Measurements from ENCODE around the gene CCNA2.

Gene CCNA2

DNA sequence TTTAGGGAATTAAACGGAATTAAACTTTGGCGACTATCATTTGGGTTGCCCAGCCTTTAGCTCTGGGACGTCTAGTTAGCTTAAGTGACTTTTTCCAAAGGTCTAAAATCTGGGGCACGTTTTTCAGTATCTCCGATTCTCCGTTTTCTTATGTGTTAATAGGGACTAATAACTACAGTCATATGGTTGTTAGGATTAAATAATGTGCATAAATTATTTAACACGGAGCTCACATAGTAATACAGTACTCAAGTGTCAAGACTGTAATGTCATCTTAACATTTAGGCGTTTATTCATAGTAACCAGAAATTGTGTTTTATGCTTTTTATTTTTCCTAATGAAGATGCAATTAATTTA is 466 bp upstream of the CCNA2 start:
- TF ChIP-seq EGR1 (IDR thresholded peaks at IDR 0.05) (no peak), RAD21 (IDR thresholded peaks at IDR 0.05; ENCODE audit: low read depth) (no peak), TCF12 (IDR thresholded peaks at IDR 0.05; ENCODE audit: low read depth) (no peak), CREB1 (IDR thresholded peaks at IDR 0.05; ENCODE audit: low read depth) (no peak), YY1 (IDR thresholded peaks at IDR 0.05; ENCODE audit: low read depth) (no peak), EP300 (IDR thresholded peaks at IDR 0.05; ENCODE audit: borderline replicate concordance) (no peak), ZBTB7A (IDR thresholded peaks at IDR 0.05; ENCODE audit: low read depth) (no peak), FOXM1 (IDR thresholded peaks at IDR 0.05; ENCODE audit: borderline replicate concordance, low read depth) (no peak), CEBPB (IDR thresholded peaks at IDR 0.05) (no peak), TEAD4 (IDR thresholded peaks at IDR 0.05) (no peak), TAF1 (IDR thresholded peaks at IDR 0.05; ENCODE audit: low read depth) (no peak), NFIC (IDR thresholded peaks at IDR 0.05) (no peak)
- TF ChIP-seq, protein P1, sequence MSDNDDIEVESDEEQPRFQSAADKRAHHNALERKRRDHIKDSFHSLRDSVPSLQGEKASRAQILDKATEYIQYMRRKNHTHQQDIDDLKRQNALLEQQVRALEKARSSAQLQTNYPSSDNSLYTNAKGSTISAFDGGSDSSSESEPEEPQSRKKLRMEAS (IDR thresholded peaks at IDR 0.05): no peak
- TF ChIP-seq, protein P2, sequence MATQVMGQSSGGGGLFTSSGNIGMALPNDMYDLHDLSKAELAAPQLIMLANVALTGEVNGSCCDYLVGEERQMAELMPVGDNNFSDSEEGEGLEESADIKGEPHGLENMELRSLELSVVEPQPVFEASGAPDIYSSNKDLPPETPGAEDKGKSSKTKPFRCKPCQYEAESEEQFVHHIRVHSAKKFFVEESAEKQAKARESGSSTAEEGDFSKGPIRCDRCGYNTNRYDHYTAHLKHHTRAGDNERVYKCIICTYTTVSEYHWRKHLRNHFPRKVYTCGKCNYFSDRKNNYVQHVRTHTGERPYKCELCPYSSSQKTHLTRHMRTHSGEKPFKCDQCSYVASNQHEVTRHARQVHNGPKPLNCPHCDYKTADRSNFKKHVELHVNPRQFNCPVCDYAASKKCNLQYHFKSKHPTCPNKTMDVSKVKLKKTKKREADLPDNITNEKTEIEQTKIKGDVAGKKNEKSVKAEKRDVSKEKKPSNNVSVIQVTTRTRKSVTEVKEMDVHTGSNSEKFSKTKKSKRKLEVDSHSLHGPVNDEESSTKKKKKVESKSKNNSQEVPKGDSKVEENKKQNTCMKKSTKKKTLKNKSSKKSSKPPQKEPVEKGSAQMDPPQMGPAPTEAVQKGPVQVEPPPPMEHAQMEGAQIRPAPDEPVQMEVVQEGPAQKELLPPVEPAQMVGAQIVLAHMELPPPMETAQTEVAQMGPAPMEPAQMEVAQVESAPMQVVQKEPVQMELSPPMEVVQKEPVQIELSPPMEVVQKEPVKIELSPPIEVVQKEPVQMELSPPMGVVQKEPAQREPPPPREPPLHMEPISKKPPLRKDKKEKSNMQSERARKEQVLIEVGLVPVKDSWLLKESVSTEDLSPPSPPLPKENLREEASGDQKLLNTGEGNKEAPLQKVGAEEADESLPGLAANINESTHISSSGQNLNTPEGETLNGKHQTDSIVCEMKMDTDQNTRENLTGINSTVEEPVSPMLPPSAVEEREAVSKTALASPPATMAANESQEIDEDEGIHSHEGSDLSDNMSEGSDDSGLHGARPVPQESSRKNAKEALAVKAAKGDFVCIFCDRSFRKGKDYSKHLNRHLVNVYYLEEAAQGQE (IDR thresholded peaks at IDR 0.05; ENCODE audit: low read depth): no peak
- TF ChIP-seq, protein P3, sequence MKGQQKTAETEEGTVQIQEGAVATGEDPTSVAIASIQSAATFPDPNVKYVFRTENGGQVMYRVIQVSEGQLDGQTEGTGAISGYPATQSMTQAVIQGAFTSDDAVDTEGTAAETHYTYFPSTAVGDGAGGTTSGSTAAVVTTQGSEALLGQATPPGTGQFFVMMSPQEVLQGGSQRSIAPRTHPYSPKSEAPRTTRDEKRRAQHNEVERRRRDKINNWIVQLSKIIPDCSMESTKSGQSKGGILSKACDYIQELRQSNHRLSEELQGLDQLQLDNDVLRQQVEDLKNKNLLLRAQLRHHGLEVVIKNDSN (IDR thresholded peaks at IDR 0.05): no peak

DNA sequence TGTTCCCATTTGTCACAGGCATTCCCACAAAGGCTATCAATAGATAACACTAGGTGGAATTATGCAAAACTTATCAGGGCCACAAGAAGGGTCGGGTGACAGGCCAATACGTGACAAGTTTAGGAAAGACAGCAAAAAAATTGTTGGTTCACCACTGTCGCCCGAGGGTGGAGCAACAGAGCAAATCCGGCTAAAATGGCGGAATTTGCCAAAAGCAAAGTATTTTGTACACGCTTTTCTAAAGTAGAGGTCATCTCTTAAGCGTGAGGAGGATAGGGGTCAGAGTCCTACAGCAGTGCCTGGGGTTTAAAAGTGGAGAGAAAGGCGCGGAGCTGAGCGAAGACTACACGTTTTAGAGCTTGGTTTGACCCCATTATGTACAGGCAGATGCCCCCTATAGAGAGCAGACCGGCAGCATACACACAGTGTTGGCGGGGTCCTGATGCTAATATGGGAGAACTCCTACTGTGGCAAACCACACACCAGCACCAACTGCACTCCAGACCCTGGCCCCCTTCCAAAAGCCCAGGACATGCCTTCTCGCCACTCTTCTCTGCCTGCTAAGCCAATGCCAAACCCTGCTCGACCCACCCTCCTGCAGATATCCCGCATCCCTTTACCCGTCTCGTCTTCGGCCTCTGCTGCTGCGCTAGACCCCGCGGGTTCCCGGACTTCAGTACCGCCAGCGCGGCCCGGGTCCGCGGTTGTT is 733 bp downstream of the CCNA2 start:
- TF ChIP-seq CREB1 (IDR thresholded peaks at IDR 0.05; ENCODE audit: low read depth) (no peak), EGR1 (IDR thresholded peaks at IDR 0.05) (no peak), TEAD4 (IDR thresholded peaks at IDR 0.05) (no peak), NFIC (IDR thresholded peaks at IDR 0.05) (peak; percentile 32; the same call in 1 of the 2 replicates), YY1 (IDR thresholded peaks at IDR 0.05; ENCODE audit: low read depth) (peak; percentile 80)
- TF ChIP-seq, protein P1 (IDR thresholded peaks at IDR 0.05): no peak
- TF ChIP-seq, protein P2 (IDR thresholded peaks at IDR 0.05; ENCODE audit: low read depth): no peak

DNA sequence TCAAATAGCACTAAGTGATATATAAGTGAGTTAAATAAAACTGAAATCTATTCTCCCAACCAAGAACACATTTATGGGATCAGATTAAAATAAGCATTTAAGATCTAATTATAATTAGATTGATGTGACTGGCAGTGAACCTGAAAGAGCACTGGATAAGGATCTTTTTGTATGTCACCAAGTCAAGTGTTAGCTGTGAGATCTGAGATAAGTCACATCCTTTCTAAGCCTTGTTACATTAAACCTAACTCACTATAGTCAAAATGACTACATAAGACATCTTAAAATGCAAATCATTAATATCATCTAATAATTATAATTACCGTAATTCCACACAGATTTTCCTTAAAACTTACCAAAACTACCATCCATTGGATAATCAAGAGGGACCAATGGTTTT is 1.6 kb downstream of the CCNA2 start:
- TF ChIP-seq, protein P3 (IDR thresholded peaks at IDR 0.05): no peak
- TF ChIP-seq, protein P2 (IDR thresholded peaks at IDR 0.05; ENCODE audit: low read depth): no peak
- TF ChIP-seq NFIC (IDR thresholded peaks at IDR 0.05) (no peak), CREB1 (IDR thresholded peaks at IDR 0.05; ENCODE audit: low read depth) (no peak), EGR1 (IDR thresholded peaks at IDR 0.05) (no peak), CEBPB (IDR thresholded peaks at IDR 0.05) (no peak), FOXM1 (IDR thresholded peaks at IDR 0.05; ENCODE audit: borderline replicate concordance, low read depth) (no peak), TAF1 (IDR thresholded peaks at IDR 0.05; ENCODE audit: low read depth) (no peak), YY1 (IDR thresholded peaks at IDR 0.05; ENCODE audit: low read depth) (no peak), TEAD4 (IDR thresholded peaks at IDR 0.05) (no peak)
- TF ChIP-seq, protein P1 (IDR thresholded peaks at IDR 0.05): no peak

DNA sequence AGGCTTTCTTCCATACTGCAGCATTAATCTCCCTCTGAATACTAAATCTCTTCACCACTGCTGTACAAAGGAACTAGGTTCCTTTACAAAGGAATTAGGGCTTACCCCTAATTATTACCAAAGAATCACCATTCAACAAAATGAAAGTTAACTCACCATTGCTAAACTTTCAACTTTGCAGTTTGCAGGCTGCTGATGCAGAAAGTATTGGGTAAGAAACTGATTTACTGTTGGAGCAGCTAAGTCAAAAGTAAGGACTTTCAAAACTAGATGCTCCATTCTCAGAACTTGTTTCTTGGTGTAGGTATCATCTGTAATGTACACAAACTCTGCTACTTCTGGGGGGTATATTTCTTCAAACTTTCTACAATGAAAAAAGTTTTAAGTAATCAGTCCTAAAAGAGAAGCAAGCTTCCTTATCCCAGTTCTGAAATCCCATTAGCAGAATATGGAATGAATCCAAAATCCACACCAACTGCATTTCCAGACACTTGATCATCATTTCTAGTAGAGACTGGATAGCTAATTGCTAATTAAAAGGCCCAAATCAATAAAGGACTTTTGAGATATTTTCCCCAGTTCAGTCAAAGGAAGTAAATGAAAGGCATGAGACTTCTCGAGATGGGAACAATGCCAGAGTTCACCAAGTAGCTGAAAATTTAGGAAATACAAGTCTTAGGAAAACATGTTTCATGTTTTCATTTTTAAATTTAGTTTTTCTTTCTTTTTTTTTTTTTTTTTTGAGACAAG is 4.3 kb downstream of the CCNA2 start:
- TF ChIP-seq, protein P3 (IDR thresholded peaks at IDR 0.05): no peak
- no peak for TF ChIP-seq FOXM1 (IDR thresholded peaks at IDR 0.05; ENCODE audit: borderline replicate concordance, low read depth)
- no peak for TF ChIP-seq EP300 (IDR thresholded peaks at IDR 0.05; ENCODE audit: borderline replicate concordance)
- no peak for TF ChIP-seq CREB1 (IDR thresholded peaks at IDR 0.05; ENCODE audit: low read depth)
- no peak for TF ChIP-seq EGR1 (IDR thresholded peaks at IDR 0.05)

Measured in Ishikawa (cell line).